SK-MEL-5 (cell line): ENCODE results near the gene SLC23A2. TPM values are rescaled to one million over a fixed set of nuclear protein-coding genes. Genes with fewer than 3 reads are reported as not detected.
"Not testable (repeated sequence)": the region's sequence is repeated elsewhere in the genome, so short reads cannot be mapped to it uniquely, and the experiment has no call there.

ENCODE experiments used
- DNase-seq: peaks from one replicate; pipeline ENCODE4 v3.0.0-alpha.2; 2016; ENCODE audit warnings: low read depth, low spot score
- in situ Hi-C: cut with HindIII; loops from 2 replicates; pipeline ENCODE4 v1.10.0; 2016; ENCODE audit warnings: low sequenced_read_pairs, high pct_unique_total_duplicates, low pct_unique_long_range_greater_than_20kb
- total RNA-seq: library from RNA; depleted of rRNA; stranded (reverse); fragments of >200 nt; shearing (Covaris generic); gene quantifications from 2 replicates; pipeline ENCODE4 v1.2.3, GENCODE V29; 2014

Gene SLC23A2
- total RNA-seq, 1 experiment from 2014 or later: 117 TPM

DNA sequence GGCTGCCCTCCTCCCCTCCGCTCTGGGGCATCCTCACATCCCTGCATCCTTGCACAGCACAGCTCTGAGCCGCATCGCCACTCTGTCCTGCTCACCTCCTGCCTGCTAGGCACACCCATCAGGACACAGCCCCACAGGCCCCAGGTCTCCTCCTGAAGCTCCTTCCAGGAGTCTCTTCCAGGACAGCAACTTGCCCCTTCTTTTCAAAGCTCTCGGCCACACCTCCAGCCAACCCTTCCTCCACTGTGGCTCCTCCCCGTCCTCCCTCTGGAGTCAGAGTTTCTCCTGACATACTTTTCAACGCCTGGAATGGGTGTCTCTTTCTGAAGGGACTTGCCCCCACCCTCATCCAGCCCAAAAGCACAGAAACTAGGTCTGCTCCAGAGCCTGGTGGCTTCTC is 77.3 kb downstream of the SLC23A2 start:
- in situ Hi-C loops: no loop called here
- no peak for DNase-seq

DNA sequence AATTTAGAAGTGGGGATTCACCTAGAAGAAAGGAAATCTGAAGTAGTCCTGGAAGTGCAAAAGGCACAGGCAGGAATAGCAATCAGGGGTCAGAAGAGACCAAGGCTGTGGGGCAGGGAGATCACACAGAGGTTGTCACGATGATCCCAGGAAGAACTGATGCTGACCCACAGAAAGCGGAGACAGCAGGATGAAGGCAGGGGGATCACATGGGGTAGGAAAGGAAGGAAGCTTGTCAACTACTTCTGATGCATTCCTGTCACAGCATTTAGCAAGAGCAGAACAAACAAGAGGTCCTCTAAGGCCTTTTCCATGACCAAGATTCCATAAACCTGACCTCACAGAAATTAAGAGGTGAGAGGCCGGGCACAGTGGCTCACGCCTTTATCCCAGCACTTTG is 79.1 kb downstream of the SLC23A2 start:
- in situ Hi-C loops: no loop called here
- DNase-seq: no peak

DNA sequence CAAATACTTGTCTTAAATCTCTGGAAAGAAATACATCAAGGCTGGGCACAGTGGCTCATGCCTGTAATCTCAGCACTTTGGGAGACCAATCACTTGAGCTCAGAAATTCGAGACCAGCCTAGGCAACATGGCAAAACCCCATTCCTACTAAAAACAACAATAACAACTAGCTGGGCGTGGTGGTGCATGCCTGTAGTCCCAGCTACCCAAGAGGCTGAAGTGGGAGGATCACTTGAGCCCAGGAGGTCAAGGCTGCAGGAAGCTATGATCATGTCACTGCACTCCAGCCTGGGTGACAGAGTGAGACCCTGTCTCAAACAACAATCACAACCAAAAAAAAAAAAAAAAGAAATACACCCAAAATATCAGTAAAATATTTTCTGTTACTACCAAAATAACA is 80.0 kb downstream of the SLC23A2 start:
- DNase-seq, in situ Hi-C loops: not testable (repeated sequence)

DNA sequence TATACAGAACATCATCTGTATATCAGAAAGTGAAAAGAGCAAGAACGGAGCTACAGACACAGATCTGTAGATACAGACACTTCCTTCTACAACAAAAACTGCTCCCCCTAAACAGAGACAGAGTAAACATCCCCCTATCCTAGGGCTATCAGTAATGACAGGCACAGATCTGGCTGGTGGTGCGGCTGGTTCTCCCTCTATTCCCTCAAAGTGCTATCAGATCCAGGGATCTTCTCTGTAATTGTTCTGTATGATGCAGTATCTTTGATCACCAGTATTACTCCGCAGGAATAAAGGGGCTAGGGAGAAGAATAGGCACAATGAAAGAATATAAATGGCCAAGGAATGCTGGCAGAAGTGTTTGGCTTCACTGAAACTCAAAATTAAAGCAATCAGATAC is 80.7 kb downstream of the SLC23A2 start:
- DNase-seq: no peak
- in situ Hi-C loops: no loop called here

GRCh38 chr20:4920131-4920530 is 81.2 kb downstream of the SLC23A2 start:
- in situ Hi-C loops: no loop called here
- DNase-seq: no peak

GRCh38 chr20:4919047-4919704 is 82.1 kb downstream of the SLC23A2 start:
- in situ Hi-C loops: no loop called here
- no peak for DNase-seq

DNA sequence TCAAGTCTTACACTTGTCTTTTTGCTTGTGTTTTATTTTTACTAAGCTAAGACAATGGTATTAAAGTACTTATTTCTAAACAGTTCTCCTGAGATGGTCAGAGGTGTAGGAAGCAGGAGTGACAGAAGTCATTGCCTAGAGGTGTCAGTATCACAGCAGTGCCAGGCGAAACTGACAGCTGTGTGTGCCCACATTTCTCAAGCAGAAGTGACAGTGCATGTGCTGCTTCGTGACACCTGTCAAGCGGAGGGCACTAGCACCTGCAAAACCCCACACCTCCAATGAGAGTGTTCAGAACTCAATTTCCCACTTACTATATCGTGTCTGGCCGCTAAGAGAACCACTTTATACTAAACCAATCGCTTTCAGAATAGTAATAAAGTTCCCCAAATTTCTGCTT is 82.8 kb downstream of the SLC23A2 start:
- in situ Hi-C loops: no loop called here
- DNase-seq: no peak

GRCh38 chr20:4916971-4917881 is 84.1 kb downstream of the SLC23A2 start:
- no peak for DNase-seq
- in situ Hi-C loops: no loop called here

DNA sequence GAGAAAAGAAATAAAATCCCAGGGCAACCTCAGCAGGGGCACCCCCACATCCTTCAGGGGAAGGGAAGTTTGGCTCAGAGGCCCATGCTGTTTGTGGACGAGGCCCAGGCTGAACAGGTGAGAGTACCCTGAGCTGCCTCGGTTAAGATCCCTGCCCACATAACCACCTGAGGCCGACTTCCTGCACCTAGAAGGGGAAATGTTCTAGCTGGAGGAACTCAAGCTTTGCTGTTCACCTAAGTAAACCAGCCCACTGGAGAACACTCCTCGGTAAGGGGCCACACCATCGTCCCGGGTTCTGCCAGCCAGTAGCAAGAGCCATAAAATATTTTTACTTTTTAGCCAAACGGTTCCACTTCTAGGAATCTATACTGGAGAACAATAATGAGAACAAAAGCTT is 88.2 kb downstream of the SLC23A2 start:
- DNase-seq: no peak
- in situ Hi-C loops: no loop called here

DNA sequence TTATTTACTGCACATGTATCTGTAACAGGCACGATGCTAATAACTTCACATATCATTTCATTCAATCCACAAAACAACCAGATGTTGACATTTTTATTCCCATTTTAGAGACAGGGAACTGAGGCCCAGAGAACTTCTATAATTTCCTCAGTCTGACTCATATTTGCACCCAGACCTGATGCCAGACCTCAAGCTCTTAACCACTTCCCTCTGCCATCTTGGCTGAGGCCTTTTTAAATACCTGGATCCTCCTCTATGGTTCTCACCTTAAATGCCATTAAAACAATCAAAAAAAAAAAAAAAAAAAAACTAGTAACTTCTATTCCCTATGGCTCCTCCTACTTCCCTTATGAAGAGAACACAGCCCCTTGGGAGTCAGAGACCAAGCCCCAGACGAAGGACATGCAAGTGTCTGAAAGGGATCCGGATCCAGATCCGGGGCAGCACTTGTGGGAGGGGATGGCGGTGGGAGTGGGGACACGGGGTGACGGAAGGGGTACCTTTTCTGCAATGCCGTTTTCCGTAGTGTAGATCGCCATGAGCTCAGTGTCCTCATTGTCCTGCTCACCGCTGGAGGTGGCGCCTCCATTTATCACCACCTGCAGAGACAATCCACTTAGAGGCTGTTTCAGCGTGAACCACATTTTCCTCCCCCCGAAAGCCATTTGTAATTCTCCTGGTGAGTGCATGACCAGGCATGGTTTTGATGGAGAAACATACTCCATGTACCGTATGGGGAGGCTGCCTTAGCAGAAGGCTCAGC is 88.7 kb downstream of the SLC23A2 start:
- in situ Hi-C loops: no loop called here
- no peak for DNase-seq

DNA sequence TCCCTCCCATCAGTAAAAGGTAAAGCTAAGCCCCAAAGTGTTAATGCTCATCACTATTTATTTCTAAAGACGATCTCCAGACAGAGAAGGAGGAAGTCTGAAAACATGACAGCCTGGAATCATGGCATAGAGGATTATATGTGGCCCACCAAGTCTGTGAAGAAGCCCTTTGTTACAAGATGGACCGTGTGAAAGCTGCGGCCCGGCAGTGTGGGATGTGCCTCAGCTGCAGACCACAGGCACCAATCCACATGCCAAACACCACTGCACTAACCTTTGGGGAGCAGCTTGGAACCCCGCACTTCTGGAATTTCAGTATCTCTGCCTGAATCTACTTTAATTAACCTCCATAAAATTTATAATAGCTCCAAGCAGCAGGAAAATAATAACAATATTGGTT is 90.4 kb downstream of the SLC23A2 start:
- in situ Hi-C loops: no loop called here
- DNase-seq: peak; percentile 52

GRCh38 chr20:4905613-4906012 is 95.7 kb downstream of the SLC23A2 start:
- in situ Hi-C loops: no loop called here
- no peak for DNase-seq

- DNase-seq: no peak
- in situ Hi-C loops: no loop called here
Observed at GRCh38 chr20:4905195-4905594, 96.1 kb downstream of the SLC23A2 start.

GRCh38 chr20:4904127-4904860 is 97.0 kb downstream of the SLC23A2 start:
- in situ Hi-C loops: no loop called here

GRCh38 chr20:4902788-4903187 is 98.5 kb downstream of the SLC23A2 start:
- in situ Hi-C loops: no loop called here
- DNase-seq: no peak

More at GRCh38 chr20:4904127-4904860, 97.0 kb downstream of the SLC23A2 start:
- DNase-seq: no peak

DNA sequence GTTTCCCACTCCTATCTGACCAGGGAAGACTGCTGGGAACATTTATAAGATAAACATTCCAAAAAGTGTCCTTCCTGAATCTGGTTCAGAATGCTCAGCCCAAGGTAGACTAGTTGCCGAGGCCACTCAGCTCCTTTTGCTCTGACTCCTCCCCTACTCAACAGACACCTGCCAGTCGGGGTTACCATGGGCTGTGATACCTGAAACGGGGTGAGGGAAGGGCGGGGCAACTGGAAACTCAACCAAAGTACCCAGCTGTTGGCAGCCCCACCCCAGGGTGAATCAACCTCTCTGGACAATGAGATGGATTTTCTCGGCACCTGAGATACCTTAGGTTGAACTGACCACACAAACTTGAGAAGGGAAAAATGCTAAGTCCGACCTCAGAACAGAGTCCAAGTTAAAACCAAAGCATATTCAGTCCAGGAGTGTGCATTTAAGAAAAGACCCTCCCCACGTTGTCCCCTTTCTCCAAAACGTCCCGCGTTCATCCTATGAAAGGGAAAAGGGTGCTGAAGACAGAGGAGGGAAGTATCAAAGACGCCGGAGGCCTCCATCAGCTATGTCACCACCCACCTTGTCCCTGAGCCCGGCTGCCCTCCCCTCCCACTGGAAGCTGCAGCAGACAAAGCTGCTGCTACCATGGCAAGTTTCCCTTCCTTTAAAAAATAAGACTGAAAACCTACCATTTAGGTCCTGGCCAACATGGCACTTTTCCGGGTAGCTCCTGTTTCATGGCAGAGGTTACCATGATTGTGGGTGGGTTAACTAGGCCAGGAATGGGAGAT is 100.1 kb downstream of the SLC23A2 start:
- in situ Hi-C loops: no loop called here
- no peak for DNase-seq
